GM18502 (cell line): ENCODE results near the gene RAPGEF5.

Source experiments
- ATAC-seq: cut with Tn5 transposase; IDR thresholded peaks from one replicate; pipeline ENCODE4 v1.9.1; 2021; ENCODE audit warnings: mild to moderate bottlenecking; ENCODE audit not compliant: unreplicated experiment, poor library complexity

RAPGEF5 gene

DNA sequence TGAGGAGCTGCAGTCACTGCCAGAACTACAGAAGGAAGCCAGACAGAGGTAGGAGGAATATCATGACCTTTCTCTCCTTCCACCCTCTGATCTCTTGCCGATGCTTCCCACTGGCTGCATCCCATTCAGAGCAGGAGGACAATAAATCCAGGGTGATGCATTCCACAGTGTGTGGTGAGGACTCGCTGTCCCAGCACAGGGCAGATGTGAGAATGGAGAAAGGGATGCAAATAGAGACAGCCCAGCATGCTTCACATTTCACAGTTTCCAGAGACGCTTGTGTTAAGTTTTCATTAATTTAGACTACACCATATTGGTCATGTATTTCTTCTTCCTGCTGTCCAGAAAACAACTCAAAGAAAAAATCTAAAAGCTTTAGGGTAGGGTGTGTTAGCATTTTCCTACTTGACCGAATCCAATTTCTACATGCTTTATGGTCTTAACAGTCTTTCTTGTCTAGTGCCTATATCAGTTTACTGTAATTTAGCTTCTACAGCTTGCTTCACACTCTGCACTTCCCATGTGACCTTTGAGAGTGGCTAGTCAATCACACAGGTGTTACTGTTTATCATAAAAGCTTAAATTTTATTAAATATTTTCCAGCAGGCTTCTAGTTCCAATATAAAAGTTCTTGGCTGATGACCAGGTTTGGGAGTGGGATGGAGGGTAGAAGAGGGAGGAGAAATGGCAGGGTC, 155.6 kb downstream of the RAPGEF5 start:
- no peak for ATAC-seq

DNA sequence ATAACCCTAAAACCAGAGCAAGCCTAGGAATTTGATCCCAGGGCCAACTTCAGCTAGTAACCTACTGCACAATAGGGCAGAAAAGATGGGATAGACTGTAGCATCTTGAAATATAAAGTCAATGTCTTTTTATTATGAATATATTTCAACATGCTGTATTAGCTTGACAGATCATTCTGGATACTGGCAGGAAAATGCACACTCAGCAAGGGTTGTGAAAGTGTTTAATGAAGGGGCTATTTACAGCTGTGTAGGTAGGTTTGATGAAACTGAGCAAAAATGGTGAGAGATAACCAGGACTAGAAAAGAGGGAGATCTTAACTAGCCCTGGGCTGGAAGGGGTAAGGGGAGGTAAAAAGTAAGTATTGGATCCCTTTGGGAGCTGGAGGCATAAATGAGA, 156.2 kb downstream of the RAPGEF5 start:
- ATAC-seq = no peak

DNA sequence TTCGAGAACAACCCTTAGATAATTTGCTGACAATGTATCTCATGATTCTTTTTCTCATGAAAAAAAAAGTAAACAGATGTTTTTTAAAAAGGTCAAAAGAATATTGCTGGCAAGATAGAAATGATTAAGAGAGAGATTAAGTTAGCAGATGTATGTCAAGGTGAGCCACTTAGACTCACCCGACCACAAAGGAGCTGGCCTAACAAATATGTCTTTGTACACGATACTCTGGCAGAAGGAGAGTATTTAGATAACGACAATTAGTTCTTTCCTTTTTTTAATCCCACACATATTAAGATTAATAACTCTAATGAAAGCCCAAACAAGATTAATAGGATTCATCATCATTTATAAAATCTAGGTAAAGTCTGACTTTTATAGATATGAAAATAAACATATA, 156.7 kb downstream of the RAPGEF5 start:
- ATAC-seq = no peak

DNA sequence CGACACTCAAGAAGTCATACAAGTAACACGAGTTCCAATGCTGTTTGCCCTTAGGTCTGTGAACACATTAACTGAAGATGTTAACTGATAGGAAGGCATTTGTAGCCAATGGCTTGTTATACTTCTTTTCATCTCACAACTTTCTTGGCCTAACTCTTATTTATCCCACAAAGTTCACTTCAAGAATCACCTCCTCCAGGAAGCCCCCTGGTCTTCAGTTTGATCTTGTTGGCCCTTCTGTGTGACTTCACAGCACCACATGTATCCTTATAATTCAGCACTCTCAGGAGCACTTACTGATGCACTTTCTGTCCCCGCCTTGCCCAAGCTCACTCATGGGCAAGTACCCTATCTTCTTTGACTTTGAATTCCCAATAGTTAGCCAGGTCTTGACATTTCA, 159.6 kb downstream of the RAPGEF5 start:
- ATAC-seq = no peak

DNA sequence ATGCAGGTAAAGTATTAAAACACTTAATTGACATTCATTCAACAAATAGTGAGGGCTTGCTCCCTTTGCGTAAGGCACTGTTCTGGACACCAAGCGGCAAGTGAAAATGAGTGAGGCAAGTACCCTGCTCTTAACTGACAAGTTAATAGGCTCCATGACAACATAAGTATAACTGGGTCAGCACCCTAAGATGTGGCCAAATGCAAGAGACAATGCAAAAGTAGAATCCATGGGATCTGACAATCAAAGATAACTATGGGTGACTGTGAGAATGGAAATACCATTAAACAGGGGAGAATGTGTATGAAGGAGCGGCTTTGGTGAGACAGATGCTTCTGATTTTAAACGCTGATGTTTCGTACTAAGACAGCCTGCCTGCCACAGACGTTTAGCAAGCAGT, 160.5 kb downstream of the RAPGEF5 start:
- no peak for ATAC-seq

DNA sequence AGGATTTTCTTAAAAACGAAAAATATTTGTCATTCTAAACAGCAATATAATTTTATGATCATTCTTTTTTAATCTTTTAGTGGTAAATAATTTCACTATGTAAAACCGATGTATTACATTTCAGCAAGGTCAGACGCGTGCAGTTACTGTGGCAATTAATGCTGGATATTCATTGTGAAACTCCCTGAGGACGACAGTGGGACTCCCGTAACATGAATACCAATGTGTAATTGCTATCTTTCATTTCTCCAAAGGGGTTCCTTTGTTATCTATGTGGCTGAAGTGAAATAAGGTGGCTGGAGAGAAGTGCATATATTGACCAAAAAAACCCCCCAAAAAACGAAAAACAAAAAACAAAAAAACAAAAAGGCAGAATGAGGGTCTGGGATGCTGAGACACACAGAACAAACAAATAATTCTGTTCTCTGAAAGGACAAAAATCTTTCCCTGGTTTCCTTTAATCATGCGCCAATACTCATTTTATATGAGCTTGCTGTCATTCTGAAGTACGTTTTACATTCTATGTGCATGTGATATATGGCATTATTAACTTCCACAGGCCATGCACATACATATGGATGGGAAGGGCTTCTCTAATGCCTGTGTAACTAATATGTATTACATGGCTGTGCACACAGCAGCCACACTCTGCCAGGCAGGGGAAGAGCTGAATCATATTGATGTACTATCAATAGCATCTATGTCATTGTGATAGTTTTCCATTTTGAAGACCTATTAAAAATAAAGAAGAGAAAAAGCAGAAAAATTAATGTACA, 161.4 kb downstream of the RAPGEF5 start:
- ATAC-seq = no peak

DNA sequence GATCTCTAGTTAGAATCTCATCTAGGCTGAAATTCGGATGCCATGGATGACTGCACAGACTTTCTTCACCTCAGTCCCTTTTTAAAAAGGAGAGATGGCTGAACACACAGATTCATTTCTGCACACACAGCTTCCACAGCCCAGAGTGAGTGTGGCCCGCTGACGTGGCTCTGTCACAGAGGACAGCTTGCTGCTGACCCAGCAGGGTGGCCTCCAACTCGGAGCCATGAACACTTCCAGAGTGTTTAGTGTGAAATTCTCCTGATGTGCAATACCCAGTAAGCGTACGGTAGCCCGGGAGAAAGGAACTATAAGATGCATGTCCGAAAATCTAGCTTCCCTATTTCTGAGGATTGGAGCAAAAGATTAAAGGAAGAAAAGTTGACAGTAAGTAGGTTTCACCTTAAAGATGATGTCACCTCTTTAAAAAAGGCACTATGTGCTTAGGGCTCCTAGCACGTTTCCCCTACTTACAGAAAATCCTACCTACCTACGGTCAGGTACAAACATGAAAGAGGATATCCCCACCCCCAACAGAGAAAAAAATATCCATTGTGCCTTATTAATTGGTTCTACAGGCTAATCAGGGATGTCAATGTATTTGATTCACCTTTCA, 162.2 kb downstream of the RAPGEF5 start:
- no peak for ATAC-seq

DNA sequence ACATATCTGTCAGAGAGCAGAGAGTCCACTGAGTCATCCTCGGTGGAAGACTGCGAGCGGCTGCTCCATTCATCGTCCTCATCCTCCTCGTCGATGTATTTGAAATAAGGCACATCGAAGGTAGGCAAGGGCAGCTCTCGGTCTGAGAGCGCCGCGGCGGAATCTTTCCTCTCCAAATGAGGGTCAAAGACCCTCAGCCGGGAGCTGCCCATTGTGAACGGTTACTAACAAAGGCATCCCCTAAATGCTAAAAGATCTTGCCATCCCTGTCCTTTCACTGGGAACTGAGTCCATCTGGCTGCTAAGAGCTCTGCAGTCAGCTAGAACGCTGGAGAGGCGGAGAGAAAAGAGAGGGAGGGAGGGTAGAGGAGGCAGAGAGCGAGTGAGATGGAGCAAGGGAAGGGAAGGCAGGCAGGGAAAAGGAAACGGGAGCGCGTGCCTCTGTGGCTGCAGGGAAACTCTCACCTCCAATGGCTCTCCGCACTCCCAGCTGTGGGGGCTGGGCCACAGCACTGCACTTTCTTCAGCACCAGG, 163.4 kb downstream of the RAPGEF5 start:
- ATAC-seq = no peak

DNA sequence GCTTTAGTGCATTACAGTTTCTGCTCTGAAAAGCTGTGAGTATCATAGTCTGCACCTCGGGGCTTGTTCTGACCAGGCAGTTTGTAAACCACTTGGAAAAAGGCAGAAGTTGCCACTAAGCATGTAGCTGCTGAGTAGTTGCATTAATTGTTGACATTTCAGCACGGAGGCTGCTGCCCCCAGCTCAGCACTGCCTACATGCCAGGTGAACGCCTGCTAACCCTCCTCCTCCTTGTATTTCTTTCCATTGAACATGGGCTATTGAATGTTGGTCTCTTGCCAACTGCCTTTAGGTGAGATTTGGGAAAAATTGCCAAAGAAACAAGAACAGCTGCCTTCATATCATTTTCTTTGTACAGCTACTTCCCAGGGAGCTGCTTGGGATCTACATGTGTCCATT, 164.2 kb downstream of the RAPGEF5 start:
- no peak for ATAC-seq

DNA sequence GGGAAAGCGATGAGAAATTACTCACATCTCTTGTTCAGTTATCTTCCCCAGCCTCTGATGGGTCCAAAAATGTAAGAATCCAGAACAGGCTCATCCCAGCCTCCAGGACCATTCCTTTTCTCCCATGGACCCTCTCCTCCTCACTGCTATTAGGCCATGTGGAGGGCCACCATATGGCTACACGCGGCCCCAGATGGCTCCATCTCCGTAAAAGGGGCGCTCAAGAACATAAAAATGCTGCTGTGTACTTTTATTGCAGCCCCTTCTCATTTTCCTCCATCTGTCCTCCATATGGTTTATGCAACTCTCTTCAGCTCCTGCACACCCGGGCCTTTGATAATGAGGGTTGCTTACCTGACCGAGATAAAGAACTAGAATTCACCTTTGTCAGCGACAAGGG, 166.2 kb downstream of the RAPGEF5 start:
- no peak for ATAC-seq

DNA sequence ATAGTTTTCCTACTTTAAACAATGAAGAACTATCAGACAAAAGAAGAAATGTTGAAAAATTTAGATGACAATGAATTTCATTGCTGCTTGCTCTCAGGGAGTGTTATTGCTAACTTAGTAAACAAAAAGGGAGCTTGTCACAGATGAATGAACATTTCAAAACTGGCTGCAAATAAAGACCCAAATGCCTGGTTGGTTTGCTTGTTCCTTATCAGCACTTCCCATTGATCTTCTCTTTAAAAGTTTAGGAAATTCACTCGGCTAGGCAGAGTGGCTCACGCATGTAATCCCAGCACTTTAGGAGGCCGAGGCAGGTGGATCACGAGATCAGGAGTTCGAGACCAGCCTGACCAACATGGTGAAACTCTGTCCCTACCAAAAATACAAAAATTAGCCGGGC, 167.2 kb downstream of the RAPGEF5 start:
- ATAC-seq = no peak

DNA sequence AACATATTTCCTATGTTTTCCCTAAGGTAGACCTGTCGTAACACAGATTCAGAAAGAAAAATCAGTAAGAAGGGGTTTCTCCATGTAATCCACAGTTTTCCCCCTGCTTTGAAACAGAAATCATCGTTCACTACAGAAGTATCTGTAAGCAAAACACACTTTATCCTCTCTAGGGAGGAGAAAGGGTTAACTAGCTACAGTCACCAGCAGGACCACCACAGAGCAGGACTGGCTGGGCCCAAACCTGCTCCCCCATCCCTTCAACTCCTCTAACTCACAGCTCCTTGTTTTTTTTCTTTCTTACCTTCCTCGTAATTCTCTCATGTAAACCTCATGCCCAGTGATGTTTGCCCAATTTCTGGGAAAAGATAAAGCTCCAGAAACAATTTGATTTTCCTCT, 167.7 kb downstream of the RAPGEF5 start:
- no peak for ATAC-seq

DNA sequence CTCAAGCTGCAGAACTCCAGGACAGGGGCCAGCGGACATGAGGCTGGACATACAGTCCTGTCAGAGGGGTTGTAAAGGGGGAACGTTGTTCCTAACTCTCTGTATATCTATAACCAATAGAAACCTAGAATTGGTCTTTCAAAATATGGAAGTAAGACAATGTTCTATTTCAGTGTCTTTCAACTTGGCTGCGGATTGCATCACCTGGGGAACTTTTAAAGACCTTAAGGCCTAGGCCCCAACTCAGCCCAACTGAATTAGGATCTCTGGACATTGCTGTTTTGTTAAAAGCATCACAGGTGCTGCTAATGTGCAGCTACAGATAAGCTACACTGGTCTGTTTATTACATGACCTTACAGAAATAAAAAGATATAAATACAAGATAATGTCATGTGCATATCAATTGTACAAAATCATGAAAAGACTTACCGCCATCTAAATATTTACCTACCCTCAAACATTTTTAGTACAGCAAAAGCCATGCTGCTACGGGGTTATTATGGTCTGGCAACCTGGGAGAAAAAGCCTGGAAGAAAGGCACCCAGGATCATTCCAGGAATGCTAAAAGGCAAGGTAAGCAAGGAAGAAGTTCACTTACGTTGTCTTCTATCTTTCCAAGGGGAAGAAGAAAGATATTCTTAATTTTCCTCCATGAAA, 169.1 kb downstream of the RAPGEF5 start:
- no peak for ATAC-seq

DNA sequence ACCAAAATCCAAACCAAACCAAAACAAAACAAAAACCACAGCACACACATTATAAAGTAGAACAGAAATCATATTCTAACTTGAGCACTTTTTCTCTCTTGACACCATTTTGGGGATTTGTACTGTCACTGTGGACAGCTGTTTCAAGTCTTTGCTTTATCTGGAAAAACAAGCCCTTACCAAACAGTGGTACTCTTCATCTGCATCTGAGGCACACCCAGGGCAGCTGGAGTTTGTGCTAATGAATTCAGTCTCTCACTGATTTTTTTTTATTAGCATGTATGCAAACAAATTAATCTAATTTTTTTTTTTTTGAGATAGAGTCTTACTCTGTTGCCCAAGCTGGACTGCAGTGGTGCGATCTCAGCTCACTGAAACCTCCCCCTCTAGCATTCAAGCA, 171.4 kb downstream of the RAPGEF5 start:
- ATAC-seq = no peak

DNA sequence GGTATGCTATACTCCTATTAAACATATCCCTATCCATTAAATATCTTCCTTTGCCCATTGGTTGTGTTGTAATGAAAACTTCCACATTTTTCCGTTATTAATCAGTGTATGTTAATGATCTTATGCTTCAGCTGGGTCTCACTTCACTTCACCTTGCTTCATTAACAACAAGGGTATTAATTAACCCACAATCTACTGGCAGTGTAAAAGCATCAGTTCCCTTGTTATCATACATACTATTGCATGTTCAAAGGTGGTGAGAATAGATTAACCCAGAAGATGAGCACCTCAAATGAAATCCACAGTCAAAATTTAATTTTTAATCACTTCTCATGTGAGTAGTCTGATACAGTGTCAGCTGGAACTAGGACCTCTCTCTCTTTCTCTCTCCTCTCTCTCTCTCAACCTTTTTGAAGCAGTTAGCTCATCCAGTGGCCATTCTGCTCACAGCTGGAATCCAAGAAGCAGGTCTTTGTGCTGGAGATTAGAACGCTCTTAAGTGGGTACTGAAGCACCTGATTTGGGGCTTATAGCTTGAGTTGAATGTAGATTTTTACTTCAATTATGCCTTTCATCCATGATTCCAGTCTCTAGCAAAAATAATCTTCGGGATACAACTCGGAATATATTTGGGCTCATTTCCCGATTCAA, 172.3 kb downstream of the RAPGEF5 start:
- no peak for ATAC-seq

DNA sequence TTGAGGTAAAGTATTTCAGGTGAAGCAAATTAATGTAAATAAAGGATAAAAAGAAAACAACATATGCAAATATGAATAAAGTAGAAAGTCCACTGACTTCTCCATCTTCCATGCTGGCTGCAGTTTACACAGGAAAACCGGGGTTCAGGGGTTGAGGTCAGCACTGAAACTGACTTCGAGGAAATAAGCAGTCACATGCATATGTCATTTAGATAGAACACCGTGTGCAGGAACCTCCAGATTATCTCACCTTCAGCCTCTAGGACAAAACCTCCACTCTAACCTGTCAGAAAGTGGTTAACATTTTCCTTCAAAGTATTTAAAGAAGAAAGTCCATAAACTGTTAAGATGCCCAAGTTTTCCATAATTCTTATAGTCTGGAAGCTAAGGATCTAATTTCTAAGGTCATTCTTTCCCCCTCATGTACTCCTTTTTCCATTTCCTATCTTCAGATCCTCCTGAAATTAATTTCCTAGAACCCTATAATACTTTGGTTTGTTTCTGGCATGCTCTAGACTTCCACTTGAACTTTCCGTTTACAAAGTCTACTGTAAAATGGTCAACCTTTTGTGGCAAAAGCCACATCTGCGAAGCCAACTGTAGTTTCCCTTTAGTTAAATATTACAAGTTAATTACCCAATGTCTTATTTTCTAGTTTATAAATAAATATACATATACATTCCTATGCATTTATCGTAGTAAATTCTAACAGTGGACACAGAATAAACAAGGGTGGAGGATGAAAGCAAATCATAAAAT, 173.3 kb downstream of the RAPGEF5 start:
- ATAC-seq = no peak

DNA sequence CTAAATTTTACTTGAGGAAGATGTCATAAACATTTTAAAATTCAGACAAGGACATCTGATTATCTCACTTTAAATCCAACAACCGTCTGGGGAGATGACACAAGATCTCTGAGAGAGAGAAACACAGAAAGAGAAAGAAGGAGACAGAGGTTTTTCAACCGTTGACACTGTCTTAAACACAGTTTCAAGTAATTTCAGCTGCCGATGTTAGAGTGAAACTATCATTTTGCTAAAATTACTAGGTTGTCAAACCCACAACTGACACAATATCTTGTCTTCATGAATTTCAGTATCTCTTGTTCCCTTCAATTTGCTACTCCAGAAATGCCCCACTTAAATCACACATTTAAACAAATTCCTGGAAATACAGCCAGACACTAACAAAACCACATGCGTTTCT, 174.8 kb downstream of the RAPGEF5 start:
- no peak for ATAC-seq

DNA sequence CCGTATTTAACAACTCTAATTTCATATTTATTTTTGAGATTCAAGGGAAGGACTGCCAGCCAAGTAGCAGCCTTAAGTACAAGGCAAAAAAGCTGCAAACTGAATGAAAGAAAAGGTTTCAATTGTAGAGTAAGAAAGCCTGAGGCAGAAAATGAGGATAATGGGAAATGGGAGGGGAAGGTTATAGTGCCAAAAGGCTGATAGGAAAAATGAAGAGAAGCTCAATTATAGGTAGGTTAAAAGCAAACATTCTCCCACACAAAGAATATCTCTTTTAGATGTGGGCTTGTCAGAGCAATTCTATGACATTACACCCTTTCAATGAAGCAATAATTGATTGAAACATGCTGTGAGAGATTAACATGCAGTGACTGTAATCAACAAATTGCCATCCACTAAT, 175.3 kb downstream of the RAPGEF5 start:
- no peak for ATAC-seq

DNA sequence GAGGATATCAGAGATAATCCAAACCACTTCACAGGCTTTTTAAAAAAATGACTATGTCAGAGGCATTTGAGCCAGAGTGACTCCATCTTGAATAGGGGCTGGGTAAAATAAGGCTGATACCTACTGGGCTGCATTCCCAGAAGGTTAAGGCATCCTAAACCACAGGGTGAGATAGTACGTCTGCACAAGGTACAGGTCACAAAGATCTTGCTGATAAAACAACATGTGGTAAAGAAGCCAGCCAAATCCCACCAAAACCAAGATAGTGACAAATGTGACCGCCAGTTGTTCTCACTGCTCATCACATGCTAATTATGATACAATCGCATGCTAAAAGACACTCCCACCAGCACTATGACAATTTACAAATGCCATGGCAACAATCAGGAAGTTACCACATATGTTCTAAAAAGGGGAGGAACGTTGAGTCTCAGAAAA, 177.5 kb downstream of the RAPGEF5 start:
- ATAC-seq = no peak

DNA sequence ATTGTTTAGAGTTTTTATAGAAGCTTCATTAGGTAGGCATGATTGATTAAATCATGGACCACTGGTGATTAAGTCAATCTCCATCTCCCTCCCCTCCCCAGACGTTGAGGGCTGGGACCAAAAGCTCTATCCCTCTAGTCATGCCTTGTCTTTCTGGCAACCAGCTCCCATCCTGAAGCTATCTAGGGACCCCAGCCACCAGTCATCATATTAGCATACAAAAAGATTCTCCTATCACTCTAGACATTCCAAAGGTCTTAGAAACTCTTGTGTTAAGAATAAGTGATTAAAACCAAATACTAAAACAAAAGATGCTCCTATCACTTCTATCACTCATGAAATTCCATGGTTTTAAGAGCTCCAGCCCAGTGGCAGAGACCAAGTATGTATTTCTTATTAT, 178.2 kb downstream of the RAPGEF5 start:
- no peak for ATAC-seq
